Fibroblast of peridontal ligament (primary cell): ENCODE results near the gene IER3IP1.
A peak's percentile ranks its signal among the peaks of the same experiment; 100 is the strongest.
"Not testable (repeated sequence)": the region's sequence is repeated elsewhere in the genome, so short reads cannot be mapped to it uniquely, and the experiment has no call there.

Experiments
- DNase-seq: peaks from one replicate; pipeline ENCODE4 v3.0.0-alpha.2; 2010; ENCODE audit errors: extremely low read depth

IER3IP1 gene

GRCh38 chr18:47175898-47176575, at the start of gene IER3IP1:
Gene IER3IP1 (minus strand): TSS chr18:47176364. CDS start chr18:47176277, 87 bp downstream.
- DNase-seq: peak; percentile 88

- DNase-seq: peak; percentile 54
Measured at GRCh38 chr18:47215554-47216138, 39.5 kb upstream of the IER3IP1 start.

- no peak for DNase-seq
Measured at GRCh38 chr18:47209171-47209570, 33.0 kb upstream of the IER3IP1 start.

- no peak for DNase-seq
Measured at GRCh38 chr18:47206945-47207637, 30.9 kb upstream of the IER3IP1 start.

GRCh38 chr18:47204908-47205522, 28.9 kb upstream of the IER3IP1 start:
- peak; percentile 51 for DNase-seq

GRCh38 chr18:47203626-47204464, 27.7 kb upstream of the IER3IP1 start:
- no peak for DNase-seq

- not testable (repeated sequence) for DNase-seq
Measured at GRCh38 chr18:47195961-47196360, 19.8 kb upstream of the IER3IP1 start.

GRCh38 chr18:47191961-47192360, 15.8 kb upstream of the IER3IP1 start:
- peak; percentile 5 for DNase-seq

- no peak for DNase-seq
Measured at GRCh38 chr18:47187721-47188120, 11.6 kb upstream of the IER3IP1 start.

- DNase-seq: peak; percentile 33
Measured at GRCh38 chr18:47184419-47185050, 8.4 kb upstream of the IER3IP1 start.

- not testable (repeated sequence) for DNase-seq
Measured at GRCh38 chr18:47182156-47182555, 6.0 kb upstream of the IER3IP1 start.

- no peak for DNase-seq
Measured at GRCh38 chr18:47180765-47181164, 4.6 kb upstream of the IER3IP1 start.

- DNase-seq: no peak
Measured at GRCh38 chr18:47179520-47179919, 3.4 kb upstream of the IER3IP1 start.

GRCh38 chr18:47175283-47175897, 774 bp downstream of the IER3IP1 start:
- DNase-seq: peak; percentile 18

GRCh38 chr18:47174545-47175116, 1.5 kb downstream of the IER3IP1 start:
- DNase-seq: no peak

GRCh38 chr18:47172476-47172875, 3.7 kb downstream of the IER3IP1 start:
- no peak for DNase-seq

- no peak for DNase-seq
Measured at GRCh38 chr18:47168913-47169312, 7.3 kb downstream of the IER3IP1 start.

- DNase-seq: no peak
Measured at GRCh38 chr18:47168509-47168908, 7.7 kb downstream of the IER3IP1 start.

GRCh38 chr18:47166294-47166693, 9.9 kb downstream of the IER3IP1 start:
- no peak for DNase-seq

- peak; percentile 69 for DNase-seq
Measured at GRCh38 chr18:47163241-47163640, 12.9 kb downstream of the IER3IP1 start.
